Stomach (tissue), 4 donors: ENCODE measurements around the gene CNOT2.

Experiments
- CTCF ChIP-seq, 7 experiments: fragments of 450-650 bp in 4 of 7; fragments of 200-600 bp in 3 of 7; sonication (generic) in 3 of 7; IDR thresholded peaks; one replicate each; pipeline ENCODE4 v1.5.1; 2016 to 2019; ENCODE audit warnings: antibody characterized with exemption in 7 of 7, control low read depth in 2 of 7, mild to moderate bottlenecking in 1 of 7
- EP300 ChIP-seq: sonication (generic); formaldehyde crosslinking; IDR thresholded peaks from one replicate; pipeline ENCODE4 v1.6.1; 2017; ENCODE audit warnings: antibody characterized with exemption
- POLR2AphosphoS5 ChIP-seq, 3 donors: sonication (generic); formaldehyde crosslinking; IDR thresholded peaks; one replicate each; pipeline ENCODE4 v1.6.1; 2016; ENCODE audit warnings: antibody characterized with exemption in 3 of 3

DNA sequence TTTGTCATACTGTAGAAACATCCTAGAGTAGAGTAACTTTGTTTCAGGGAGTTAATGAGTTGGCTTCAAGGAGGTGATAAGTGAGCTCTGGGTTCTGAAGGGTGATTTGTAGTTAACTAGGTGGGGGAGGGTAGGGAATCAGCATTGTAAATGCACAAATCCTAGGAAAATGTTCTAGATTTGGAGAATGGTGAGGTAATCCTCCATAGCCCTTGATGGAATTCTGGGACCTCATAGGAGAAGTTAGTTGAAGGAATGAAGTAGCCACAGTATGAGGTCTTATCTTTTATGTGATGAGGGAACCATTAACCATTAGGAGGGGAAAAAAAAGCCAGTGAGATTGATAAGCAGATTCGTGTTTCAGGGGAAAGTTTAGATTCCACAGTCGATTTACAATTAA is 8.0 kb downstream of the CNOT2 start:
- TF ChIP-seq CTCF (IDR thresholded peaks at IDR 0.05) (no peak), POLR2AphosphoS5 (IDR thresholded peaks at IDR 0.05) (no peak), EP300 (no peak)
